ENCODE data around the gene PCDH1. TPM values are rescaled to one million over a fixed set of nuclear protein-coding genes. Genes with fewer than 3 reads are reported as not detected.

PCDH1 gene
- total RNA-seq, 4 donors from 2014 or later: 9.5 to 96.8 (median 19.6) TPM

DNA sequence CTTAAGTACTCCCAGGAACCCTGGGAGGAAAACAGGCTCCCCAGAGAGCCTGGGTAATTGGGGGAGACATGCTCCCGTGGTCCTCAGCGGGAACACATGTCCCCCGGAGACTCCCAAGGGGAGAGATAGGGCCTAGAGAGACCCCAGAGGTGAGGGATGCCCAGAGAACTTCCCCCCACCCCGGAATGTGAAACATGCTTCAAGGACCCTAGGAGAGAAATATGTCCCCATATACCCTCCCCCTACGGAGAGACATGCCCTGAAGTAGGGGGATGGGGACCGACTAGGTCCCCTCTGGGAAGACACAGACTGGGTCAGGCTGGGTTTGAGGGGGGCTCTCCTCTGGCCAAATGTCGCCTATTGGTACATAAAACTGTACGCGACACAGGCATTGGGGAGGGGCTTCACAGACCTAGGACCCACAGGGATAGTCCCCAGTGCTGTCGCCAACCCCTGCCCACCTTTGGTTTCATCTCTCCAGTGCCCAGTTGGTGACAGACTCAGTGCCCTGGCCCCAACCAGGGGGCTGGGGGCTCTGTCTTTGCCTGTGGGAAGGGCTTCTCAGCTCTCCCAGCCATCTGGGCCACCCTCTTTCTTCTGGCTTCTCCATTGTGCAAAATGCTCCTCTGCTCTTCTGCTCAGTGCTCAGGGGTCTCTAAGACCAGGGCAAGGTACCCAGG lies 26.9 kb downstream of the PCDH1 start:
- TF ChIP-seq, protein P1, sequence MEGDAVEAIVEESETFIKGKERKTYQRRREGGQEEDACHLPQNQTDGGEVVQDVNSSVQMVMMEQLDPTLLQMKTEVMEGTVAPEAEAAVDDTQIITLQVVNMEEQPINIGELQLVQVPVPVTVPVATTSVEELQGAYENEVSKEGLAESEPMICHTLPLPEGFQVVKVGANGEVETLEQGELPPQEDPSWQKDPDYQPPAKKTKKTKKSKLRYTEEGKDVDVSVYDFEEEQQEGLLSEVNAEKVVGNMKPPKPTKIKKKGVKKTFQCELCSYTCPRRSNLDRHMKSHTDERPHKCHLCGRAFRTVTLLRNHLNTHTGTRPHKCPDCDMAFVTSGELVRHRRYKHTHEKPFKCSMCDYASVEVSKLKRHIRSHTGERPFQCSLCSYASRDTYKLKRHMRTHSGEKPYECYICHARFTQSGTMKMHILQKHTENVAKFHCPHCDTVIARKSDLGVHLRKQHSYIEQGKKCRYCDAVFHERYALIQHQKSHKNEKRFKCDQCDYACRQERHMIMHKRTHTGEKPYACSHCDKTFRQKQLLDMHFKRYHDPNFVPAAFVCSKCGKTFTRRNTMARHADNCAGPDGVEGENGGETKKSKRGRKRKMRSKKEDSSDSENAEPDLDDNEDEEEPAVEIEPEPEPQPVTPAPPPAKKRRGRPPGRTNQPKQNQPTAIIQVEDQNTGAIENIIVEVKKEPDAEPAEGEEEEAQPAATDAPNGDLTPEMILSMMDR (IDR thresholded peaks at IDR 0.05; ENCODE audit: low read depth): no peak

DNA sequence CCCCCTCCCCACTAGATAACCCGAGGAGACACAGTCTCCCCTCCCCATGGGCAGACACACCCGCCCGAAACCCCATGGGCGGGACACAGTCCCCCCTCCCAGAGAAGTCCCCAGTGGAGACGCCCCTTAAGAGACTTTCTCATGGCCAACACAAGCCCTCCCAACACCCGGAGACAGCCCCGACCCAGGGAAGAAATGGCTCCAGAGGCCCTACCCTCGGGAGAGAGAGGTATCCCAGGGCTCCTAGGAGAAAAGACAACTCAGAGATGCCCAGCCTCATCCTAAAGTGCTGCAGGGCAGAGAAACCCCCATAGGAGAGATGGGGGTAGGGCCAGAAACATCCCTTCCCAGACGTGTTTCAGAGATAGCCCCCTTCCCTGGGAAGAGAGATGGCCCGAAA lies 27.4 kb downstream of the PCDH1 start:
- TF ChIP-seq, protein P1 (IDR thresholded peaks at IDR 0.05; ENCODE audit: low read depth): no peak

DNA sequence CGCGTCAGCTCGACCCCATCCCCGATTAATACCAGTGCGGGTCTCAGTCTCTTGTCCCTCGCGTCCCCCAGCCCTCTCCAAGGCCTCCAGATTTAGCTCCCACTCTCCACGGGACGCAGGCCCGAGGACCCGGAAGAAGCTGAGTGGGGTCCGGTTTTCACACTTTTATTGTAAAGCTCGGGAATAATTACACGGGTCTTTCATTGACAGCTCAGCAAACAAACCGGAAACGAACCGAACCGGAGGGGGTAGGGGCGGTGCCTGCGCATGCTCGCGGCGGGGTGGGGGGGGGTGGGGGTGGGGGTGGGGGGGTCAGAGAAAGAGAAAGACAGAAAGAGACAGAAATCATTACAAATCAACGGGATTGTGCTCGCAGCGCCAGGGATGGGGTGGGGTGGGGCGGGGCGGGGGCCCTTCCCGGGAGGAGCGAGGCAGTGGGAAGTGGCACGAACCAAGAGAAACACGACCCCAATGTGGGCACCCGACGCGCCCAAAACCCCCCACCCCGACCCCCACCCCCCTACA lies 27.9 kb downstream of the PCDH1 start:
- TF ChIP-seq, protein P1 (IDR thresholded peaks at IDR 0.05; ENCODE audit: low read depth): no peak

DNA sequence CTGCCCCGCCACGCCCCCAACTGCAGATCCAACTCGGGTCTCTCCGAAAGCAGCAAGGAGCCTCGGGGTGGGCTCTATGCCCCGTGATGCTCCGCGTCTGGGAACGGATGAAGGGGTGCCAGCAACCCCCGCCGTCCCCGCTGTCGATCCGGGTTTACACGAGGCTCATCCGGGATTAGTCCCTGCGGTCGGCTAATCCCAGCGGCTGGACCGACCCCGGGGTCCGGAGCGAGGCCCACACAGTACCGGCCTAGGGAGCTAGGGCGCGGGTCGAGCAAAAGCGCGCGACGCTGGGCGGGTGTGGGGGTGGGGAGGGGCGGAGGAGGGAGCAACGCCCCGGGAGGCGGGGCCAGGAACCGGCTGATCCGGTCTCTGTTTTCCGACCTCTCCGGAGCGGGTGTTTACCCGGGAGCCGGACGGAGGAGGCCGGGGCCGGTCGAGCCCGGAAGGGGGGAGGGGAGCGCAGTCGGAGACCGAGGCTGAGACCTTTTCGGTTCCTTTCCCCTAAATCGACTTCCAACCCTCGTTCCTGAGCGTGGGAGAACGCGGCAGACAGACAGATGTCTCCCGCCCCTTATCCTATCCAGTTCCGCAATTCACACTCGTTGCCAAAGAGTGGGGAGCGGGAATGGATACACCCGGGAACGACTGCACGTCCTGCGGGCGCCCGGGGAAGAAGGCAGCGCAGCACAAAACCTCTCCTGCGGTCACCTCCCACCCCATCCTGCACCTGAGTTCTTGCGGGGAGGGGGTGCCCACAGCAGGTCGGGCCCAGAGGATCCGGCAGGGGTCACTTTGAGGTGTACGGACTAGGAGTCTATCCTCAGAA lies 28.6 kb downstream of the PCDH1 start:
- TF ChIP-seq, protein P1 (IDR thresholded peaks at IDR 0.05; ENCODE audit: low read depth): no peak

DNA sequence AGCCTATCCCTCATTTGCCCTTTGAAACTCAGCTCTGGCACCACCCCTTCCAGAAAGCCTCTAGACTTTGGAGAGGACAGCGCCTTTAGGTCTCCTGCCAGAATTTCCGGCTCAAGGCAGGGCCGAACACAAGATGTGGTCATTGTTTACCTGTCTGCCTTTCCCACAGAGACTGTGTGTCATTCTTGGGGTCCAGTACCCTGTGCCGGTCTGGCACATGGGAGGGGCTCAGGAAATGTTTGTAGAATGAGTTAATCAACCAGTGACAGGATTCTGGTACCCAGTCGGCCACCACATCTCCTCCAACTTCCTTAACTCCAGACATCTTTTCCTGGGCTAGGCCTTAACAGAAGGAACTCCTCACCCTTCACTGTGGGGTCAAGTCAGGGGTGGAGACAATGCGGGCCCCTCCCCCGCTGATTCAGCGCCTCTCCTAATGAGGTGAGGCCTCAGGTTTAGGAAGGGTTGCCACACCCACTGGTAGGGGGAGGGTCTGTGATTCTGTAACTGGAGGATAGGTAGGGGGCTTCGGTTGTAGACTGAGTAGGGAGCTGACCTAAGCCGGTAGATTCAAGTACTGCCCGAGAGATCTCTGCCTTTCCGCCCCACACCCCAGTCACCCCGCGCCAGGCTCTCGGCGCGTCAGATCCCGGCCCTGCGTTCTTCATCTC lies 29.3 kb downstream of the PCDH1 start:
- TF ChIP-seq, protein P1 (IDR thresholded peaks at IDR 0.05; ENCODE audit: low read depth): no peak

DNA sequence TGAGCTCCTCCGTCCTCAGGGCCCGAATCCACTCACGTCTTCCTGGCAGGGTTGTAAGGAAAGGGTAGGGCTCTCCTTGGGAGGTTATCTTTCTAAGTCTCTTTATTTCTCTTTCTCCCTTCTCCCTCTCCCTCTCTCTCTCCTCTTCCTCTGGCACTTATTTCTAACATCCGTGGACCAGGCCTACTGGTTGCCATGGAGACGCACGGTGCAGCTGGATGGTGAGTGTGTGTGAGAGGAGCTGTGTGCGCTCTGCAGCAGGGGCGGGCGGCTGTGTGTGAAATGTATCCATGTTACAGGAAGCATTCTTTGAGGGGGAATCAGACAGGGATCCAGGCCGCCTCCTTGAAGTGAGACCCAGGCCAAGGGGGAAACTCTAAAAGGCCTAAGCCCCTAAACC lies 32.2 kb downstream of the PCDH1 start:
- TF ChIP-seq, protein P1 (IDR thresholded peaks at IDR 0.05; ENCODE audit: low read depth): no peak
